HepG2 (cell line): ENCODE data around the gene MAN1A1. TPM values are rescaled to one million over a fixed set of nuclear protein-coding genes. Genes with fewer than 3 reads are reported as not detected.

Experiments
- ATAC-seq: fragments of 200-7000 bp; cut with Tn5 transposase; 3 replicates; pipeline ENCODE4 v1.9.1; 2020; ENCODE audit warnings: mild to moderate bottlenecking, moderate library complexity
- BruUV-seq: library from RNA; stranded (reverse); fragments of 400-500 nt; replicated peaks from 2 replicates; lab custom pipeline; 2021; lab: Mats Ljungman, UMichigan
- CTCF ChIA-PET: fragments of 300-600 bp; formaldehyde crosslinking; extraction: SDS; loops from one replicate; lab custom pipeline; 2021; ENCODE audit warnings: low total read pairs, inconsistent platforms, low intra/inter-chr PET ratio; lab: Yijun Ruan, JAX
- POLR2A ChIA-PET: fragments of 350-600 bp; sonication (Branson Sonifier 250); formaldehyde crosslinking; loops from one replicate; lab custom pipeline; 2020; ENCODE audit warnings: antibody characterized with exemption, inconsistent platforms; lab: Yijun Ruan, JAX
- DNase-seq: peaks from one replicate; pipeline ENCODE4 v3.0.0-alpha.2; 2015; ENCODE audit warnings: low spot score
- FAIRE-seq: peaks from 3 replicates; lab custom pipeline; 2011; peaks lifted over from hg19 to GRCh38; lab: Jason Lieb, UNC
- H2AFZ ChIP-seq: one replicate; pipeline ENCODE4 v1.6.1; 2011; ENCODE audit warnings: low read length, inconsistent platforms
- H3K27ac ChIP-seq: fragments of 300-600 bp; 3 replicates; pipeline ENCODE4 v1.8.0; 2011; ENCODE audit warnings: mixed run types, mild to moderate bottlenecking, mixed read lengths, low read length, inconsistent platforms; ENCODE audit not compliant: insufficient read depth; ENCODE audit errors: extremely low read length
- H3K27me3 ChIP-seq, 2 experiments: fragments of 200-600 bp in 1 of 2; 2 replicates in 1 of 2; 3 replicates in 1 of 2; pipeline versions ENCODE4 v1.6.0 to v1.8.0; 2011; ENCODE audit warnings: low read length in 2 of 2, mild to moderate bottlenecking in 2 of 2, moderate library complexity in 2 of 2, inconsistent platforms in 1 of 2; ENCODE audit not compliant: insufficient read depth in 2 of 2, control insufficient read depth in 1 of 2
- H3K36me3 ChIP-seq, 2 experiments: fragments of 200-600 bp in 1 of 2; replicated peaks in 1 of 2; 2 replicates in 1 of 2; 3 replicates in 1 of 2; pipeline versions ENCODE4 v1.5.1 to v1.8.0; 2011; ENCODE audit warnings: low read length in 2 of 2, inconsistent platforms in 1 of 2; ENCODE audit not compliant: insufficient read depth in 2 of 2, control insufficient read depth in 1 of 2
- H3K4me1 ChIP-seq: 2 replicates; pipeline ENCODE4 v1.5.1; 2012; ENCODE audit warnings: low read length, inconsistent platforms; ENCODE audit not compliant: insufficient read depth
- H3K4me2 ChIP-seq: 2 replicates; pipeline ENCODE4 v1.6.0; 2011; ENCODE audit warnings: low read depth, low read length, inconsistent platforms
- H3K4me3 ChIP-seq, 3 experiments: fragments of 200-600 bp in 1 of 3; sonication (generic), shearing (Covaris generic) in 1 of 3; replicated peaks in 1 of 3; 2 replicates each; pipeline ENCODE4 v1.5.1; 2011 to 2016; ENCODE audit warnings: low read length in 3 of 3, inconsistent platforms in 2 of 3, low read depth in 2 of 3, mild to moderate bottlenecking in 2 of 3, control low read depth in 1 of 3, mixed read lengths in 1 of 3; ENCODE audit not compliant: insufficient read depth in 1 of 3
- H3K79me2 ChIP-seq: one replicate; pipeline ENCODE4 v1.6.1; 2011; ENCODE audit warnings: low read length, inconsistent platforms; ENCODE audit not compliant: insufficient read depth
- H3K9ac ChIP-seq: 2 replicates; pipeline ENCODE4 v1.6.0; 2011; ENCODE audit warnings: mild to moderate bottlenecking, low read depth, low read length, inconsistent platforms; ENCODE audit not compliant: insufficient read depth
- H3K9me3 ChIP-seq: 2 replicates; pipeline ENCODE4 v1.5.1; 2012; ENCODE audit warnings: mild to moderate bottlenecking, low read length
- H4K20me1 ChIP-seq: 2 replicates; pipeline ENCODE4 v1.6.0; 2011; ENCODE audit warnings: inconsistent platforms, mild to moderate bottlenecking, low read length, moderate library complexity; ENCODE audit not compliant: insufficient read depth
- CENPBD1 ChIP-seq: sonication (generic); formaldehyde crosslinking; IDR thresholded peaks from 2 replicates; pipeline ENCODE4 v1.8.0; 2022; ENCODE audit warnings: missing genetic modification reagents, low read depth, mild to moderate bottlenecking, borderline replicate concordance
- DMTF1 ChIP-seq: sonication (generic); formaldehyde crosslinking; IDR thresholded peaks from 2 replicates; pipeline ENCODE4 v1.4.0; 2020; ENCODE audit warnings: mild to moderate bottlenecking, missing genetic modification reagents
- HCFC1 ChIP-seq: fragments of 150-350 bp; IDR thresholded peaks from 2 replicates; pipeline ENCODE4 v1.6.1; 2014; ENCODE audit warnings: low read depth, low read length
- HMG20A ChIP-seq: IDR thresholded peaks from 2 replicates; pipeline ENCODE4 v1.6.1; 2016; ENCODE audit warnings: borderline replicate concordance
- HOMEZ ChIP-seq: IDR thresholded peaks from 2 replicates; pipeline ENCODE4 v1.6.1; 2016; ENCODE audit warnings: low read depth
- IKZF4 ChIP-seq: sonication (generic); formaldehyde crosslinking; IDR thresholded peaks from 2 replicates; pipeline ENCODE4 v1.5.1; 2020; ENCODE audit warnings: borderline replicate concordance, mild to moderate bottlenecking, low read depth, missing genetic modification reagents; ENCODE audit errors: not compliant biosample characterization
- JUNB ChIP-seq: sonication (generic); formaldehyde crosslinking; IDR thresholded peaks from 2 replicates; pipeline ENCODE4 v1.8.0; 2022; ENCODE audit warnings: missing genetic modification reagents, mild to moderate bottlenecking, borderline replicate concordance
- KMT2A ChIP-seq: sonication (generic); formaldehyde crosslinking; IDR thresholded peaks from 2 replicates; pipeline ENCODE4 v1.4.0; 2020; ENCODE audit warnings: missing genetic modification reagents
- MTA1 ChIP-seq: sonication (generic); formaldehyde crosslinking; IDR thresholded peaks from 2 replicates; pipeline ENCODE4 v1.4.0; 2020; ENCODE audit warnings: missing genetic modification reagents, mild to moderate bottlenecking, borderline replicate concordance
- NFE2 ChIP-seq: sonication (generic); formaldehyde crosslinking; IDR thresholded peaks from 2 replicates; pipeline ENCODE4 v1.4.0; 2020; ENCODE audit warnings: missing genetic modification reagents
- NR2C2 ChIP-seq: sonication (generic); formaldehyde crosslinking; IDR thresholded peaks from 2 replicates; pipeline ENCODE4 v1.4.0; 2020; ENCODE audit warnings: missing genetic modification reagents, mild to moderate bottlenecking, moderate library complexity, borderline replicate concordance
- NR2F6 ChIP-seq, 2 experiments: IDR thresholded peaks; 2 replicates each; pipeline ENCODE4 v1.6.1; 2016; ENCODE audit warnings: antibody characterized with exemption in 1 of 2, mild to moderate bottlenecking in 1 of 2
- PPARG ChIP-seq: conservative IDR thresholded peaks from 2 replicates; pipeline ENCODE4 v1.6.1; 2016; ENCODE audit warnings: missing biosample characterization, missing genetic modification reagents
- RFX5 ChIP-seq: IDR thresholded peaks from 2 replicates; pipeline ENCODE4 v1.6.1; 2011; ENCODE audit warnings: low read depth, low read length, improper control_type of control experiment
- RXRA ChIP-seq: sonication (generic); formaldehyde crosslinking; IDR thresholded peaks from 2 replicates; pipeline ENCODE4 v1.5.1; 2020; ENCODE audit warnings: missing genetic modification reagents
- SAP130 ChIP-seq: IDR thresholded peaks from 2 replicates; pipeline ENCODE4 v1.6.1; 2016; ENCODE audit warnings: low read depth
- ZGPAT ChIP-seq: IDR thresholded peaks from 2 replicates; pipeline ENCODE4 v1.6.1; 2016; ENCODE audit warnings: mild to moderate bottlenecking
- ZNF34 ChIP-seq: sonication (generic); formaldehyde crosslinking; IDR thresholded peaks from 2 replicates; pipeline ENCODE4 v1.4.0; 2020; ENCODE audit warnings: mild to moderate bottlenecking, missing genetic modification reagents, borderline replicate concordance
- ZNF562 ChIP-seq: sonication (generic); formaldehyde crosslinking; IDR thresholded peaks from 2 replicates; pipeline ENCODE4 v1.8.0; 2022; ENCODE audit warnings: missing genetic modification reagents, borderline replicate concordance
- ZNF737 ChIP-seq: sonication (generic); formaldehyde crosslinking; IDR thresholded peaks from 2 replicates; pipeline ENCODE4 v1.5.0; 2020; ENCODE audit warnings: missing genetic modification reagents, mild to moderate bottlenecking, borderline replicate concordance
- WGBS: methylation state at CpG from one replicate; pipeline ENCODE4 v1.1.6; 2017; ENCODE audit warnings: low lambda C conversion rate; 5-methylcytosine and 5-hydroxymethylcytosine counted together
- in situ Hi-C: cut with HindIII; loops from 2 replicates; pipeline ENCODE4 v1.10.0; 2017; ENCODE audit warnings: low pct_unique_long_range_greater_than_20kb; ENCODE audit not compliant: extremely low pct_ligation_motif_present
- intact Hi-C: fragments of 100-400 bp; cut with micrococcal nuclease; formaldehyde crosslinking; loops from one replicate; pipeline ENCODE4 v1.10.0; 2022; ENCODE audit not compliant: unreplicated experiment
- polyA plus RNA-seq, 8 experiments: library from polyadenylated mRNA; depleted of rRNA in 3 of 8; stranded (reverse) in 7 of 8; unstranded in 1 of 8; fragments of >200 nt; fragmentation: Illumina TruSeq in 4 of 8; extraction: Trizol in 4 of 8; gene quantifications; 2 replicates each; pipeline versions ENCODE4 v1.2.1 to v1.2.3, GENCODE V29; 2011 to 2016; ENCODE audit warnings: low read depth in 4 of 8, missing spikeins in 1 of 8, mixed read lengths in 1 of 8; ENCODE audit not compliant: insufficient read depth in 1 of 8
- total RNA-seq, 5 experiments: library from RNA; depleted of rRNA; stranded (reverse); fragments of >200 nt; fragmentation: Illumina TruSeq; extraction: Trizol; gene quantifications; 2 replicates each; pipeline ENCODE4 v1.2.3, GENCODE V29; 2016; ENCODE audit warnings: low read depth in 1 of 5

The MAN1A1 gene
- total and polyA plus RNA-seq, 2 of the 13 experiments (the other 11 are each of a cell fraction or from before 2014, with no cell fraction given) = 156 to 236 TPM

GRCh38 chr6:119312875-119313338, 36.7 kb downstream of the MAN1A1 start:
- Histone ChIP-seq H4K20me1 (peaks cover 88% of the 10 kb centered on the region), H3K79me2 (peaks cover 100% of the 10 kb centered on the region), H3K4me3 (no peak overlapping the region), H3K27ac (peak overlapping the region; percentile 2), H3K4me2 (no peak overlapping the region), H3K27me3 (no peaks in the 10 kb centered on the region), H3K9me3 (no peaks in the 10 kb centered on the region), H3K36me3 (peaks cover 10 to 64% of the 10 kb centered on the region in 2 experiments), H2AFZ (no peak overlapping the region), H3K4me1 (peaks cover 88% of the 10 kb centered on the region), H3K9ac (no peak overlapping the region)
- peak; percentile 24 for DNase-seq
- BruUV-seq = no TSS peak
- 87% methylated on average over 4 of the region's 4 CpGs for WGBS
- CTCF ChIA-PET = no interaction called here
- FAIRE-seq = no peak
- POLR2A ChIA-PET = interaction anchor here (0.6 to 2.3 kb wide), 3 partner anchors 13 to 184 kb away, joined by 3 to 5 read pairs (median 5); no protein-coding TSS in a partner anchor
- ATAC-seq = peak; percentile 8; the same call in 2 of the 3 replicates
- intact Hi-C loops = no loop called here
- in situ Hi-C loops = no loop called here
- TF ChIP-seq CENPBD1 (CRISPR knock-in tag) = no peak
- no peak for TF ChIP-seq KMT2A (CRISPR knock-in tag)
- peak; percentile 80; the same call in 1 of the 2 replicates for TF ChIP-seq RXRA (CRISPR knock-in tag)
- no peak for TF ChIP-seq ZNF562 (CRISPR knock-in tag)
- TF ChIP-seq HMG20A (CRISPR knock-in tag) = 0 out of 2 replicates have a peak, but pooled peaks have one; percentile 25
- no peak for TF ChIP-seq HCFC1
- TF ChIP-seq JUNB (CRISPR knock-in tag) = no peak
- peak; percentile 41; the same call in 1 of the 2 replicates for TF ChIP-seq PPARG
- no peak for TF ChIP-seq MTA1 (CRISPR knock-in tag)
- TF ChIP-seq ZGPAT = peak; percentile 37; the same call in 1 of the 2 replicates
- TF ChIP-seq ZNF737 = no peak
- no peak for TF ChIP-seq RFX5
- no peak for TF ChIP-seq DMTF1 (CRISPR knock-in tag)
- TF ChIP-seq SAP130 (CRISPR knock-in tag) = 0 out of 2 replicates have a peak, but pooled peaks have one; percentile 18
- TF ChIP-seq IKZF4 = no peak
- 0 out of 2 replicates have a peak, but pooled peaks have one; percentile 27 for TF ChIP-seq NR2C2 (CRISPR knock-in tag)
- no peak for TF ChIP-seq NFE2 (CRISPR knock-in tag)
- TF ChIP-seq NR2F6 (IDR thresholded peaks at IDR 0.05) = peak; percentile 26; the same call in 1 of the 2 replicates
- TF ChIP-seq NR2F6 (CRISPR knock-in tag; IDR thresholded peaks at IDR 0.05) = peak; percentile 55
- TF ChIP-seq HOMEZ (CRISPR knock-in tag) = 0 out of 2 replicates have a peak, but pooled peaks have one; percentile 48
- TF ChIP-seq ZNF34 (CRISPR knock-in tag) = no peak
